CD4-positive, alpha-beta T cell treated with Interleukin-15 for 4 hours (primary cell): ENCODE data around the gene AGAP1.
A peak's percentile ranks its signal among the peaks of the same experiment; 100 is the strongest.
"Not testable (repeated sequence)": the region's sequence is repeated elsewhere in the genome, so short reads cannot be mapped to it uniquely, and the experiment has no call there.

Source experiments
- DNase-seq: peaks from one replicate; pipeline ENCODE4 v3.0.0-alpha.2; 2020; ENCODE audit warnings: low spot score

Gene AGAP1

GRCh38 chr2:235945608-235946140, 451.8 kb downstream of the AGAP1 start:
- DNase-seq: no peak

- no peak for DNase-seq
Observed at GRCh38 chr2:235946590-235946989, 452.7 kb downstream of the AGAP1 start.

GRCh38 chr2:235947055-235947454, 453.2 kb downstream of the AGAP1 start:
- DNase-seq: not testable (repeated sequence)

GRCh38 chr2:235949567-235950472, 456.0 kb downstream of the AGAP1 start:
- DNase-seq: no peak

GRCh38 chr2:235950473-235950809, 456.6 kb downstream of the AGAP1 start:
- no peak for DNase-seq

- no peak for DNase-seq
Observed at GRCh38 chr2:235951493-235951892, 457.6 kb downstream of the AGAP1 start.

- peak; percentile 18 for DNase-seq
Observed at GRCh38 chr2:235951982-235952381, 458.1 kb downstream of the AGAP1 start.

GRCh38 chr2:235952714-235953113, 458.9 kb downstream of the AGAP1 start:
- no peak for DNase-seq

GRCh38 chr2:235954281-235954680, 460.4 kb downstream of the AGAP1 start:
- no peak for DNase-seq

GRCh38 chr2:235954888-235955480, 461.1 kb downstream of the AGAP1 start:
- DNase-seq: no peak

GRCh38 chr2:235955664-235956063, 461.8 kb downstream of the AGAP1 start:
- DNase-seq: no peak

GRCh38 chr2:235956281-235956970, 462.6 kb downstream of the AGAP1 start:
- no peak for DNase-seq

GRCh38 chr2:235957251-235957650, 463.4 kb downstream of the AGAP1 start:
- no peak for DNase-seq

- DNase-seq: no peak
Observed at GRCh38 chr2:235958221-235958930, 464.5 kb downstream of the AGAP1 start.

- DNase-seq: no peak
Observed at GRCh38 chr2:235958931-235959410, 465.1 kb downstream of the AGAP1 start.

GRCh38 chr2:235960011-235960715, 466.3 kb downstream of the AGAP1 start:
- no peak for DNase-seq

GRCh38 chr2:235960716-235961640, 467.1 kb downstream of the AGAP1 start:
- no peak for DNase-seq

GRCh38 chr2:235961711-235962110, 467.9 kb downstream of the AGAP1 start:
- DNase-seq: no peak

- DNase-seq: no peak
Observed at GRCh38 chr2:235963853-235964577, 470.2 kb downstream of the AGAP1 start.
